Natural killer cell (primary cell): ENCODE results near the gene FOXA3. TPM values are rescaled to one million over a fixed set of nuclear protein-coding genes. Genes with fewer than 3 reads are reported as not detected.
A peak's percentile ranks its signal among the peaks of the same experiment; 100 is the strongest.

Experiments used
- ATAC-seq, 3 donors: fragments of 150-1000 bp in 2 of 3; fragments of 200-7000 bp in 1 of 3; cut with Tn5 transposase; 1 replicate in 1 of 3; 2 replicates in 2 of 3; pipeline ENCODE4 v1.10.0; 2021; ENCODE audit warnings: mild to moderate bottlenecking in 2 of 3, moderate library complexity in 2 of 3
- DNase-seq, 2 donors: peaks; one replicate each; pipeline versions ENCODE4 v3.0.0 to v3.0.0-alpha.2; 2013 to 2021; ENCODE audit warnings: mixed read lengths in 1 of 2
- H3K27ac ChIP-seq: one replicate; pipeline ENCODE4 v1.5.1; 2013; ENCODE audit warnings: mild to moderate bottlenecking, low read length
- H3K27me3 ChIP-seq: one replicate; pipeline ENCODE4 v1.6.1; 2013; ENCODE audit warnings: low read length; ENCODE audit not compliant: control insufficient read depth, insufficient read depth
- H3K36me3 ChIP-seq: one replicate; pipeline ENCODE4 v1.6.1; 2013; ENCODE audit warnings: low read length; ENCODE audit not compliant: control insufficient read depth, insufficient read depth
- H3K4me1 ChIP-seq: one replicate; pipeline ENCODE4 v1.6.1; 2013; ENCODE audit warnings: low read length; ENCODE audit not compliant: control insufficient read depth, insufficient read depth
- H3K4me3 ChIP-seq: one replicate; pipeline ENCODE4 v1.5.1; 2013; ENCODE audit warnings: low read length
- H3K9me3 ChIP-seq: one replicate; pipeline ENCODE4 v1.6.1; 2013; ENCODE audit warnings: low read length; ENCODE audit not compliant: control insufficient read depth, insufficient read depth
- H3K27ac Mint-ChIP-seq, 2 donors: one replicate each; pipeline ENCODE4 v1.8.0; 2022; ENCODE audit warnings: mild to moderate bottlenecking in 2 of 2, mixed read lengths in 2 of 2, moderate library complexity in 1 of 2
- H3K27me3 Mint-ChIP-seq, 2 donors: one replicate each; pipeline ENCODE4 v1.8.0; 2022; ENCODE audit warnings: low read depth in 2 of 2, mixed read lengths in 2 of 2
- H3K36me3 Mint-ChIP-seq: one replicate; pipeline ENCODE4 v1.8.0; 2022; ENCODE audit warnings: mixed read lengths
- H3K4me1 Mint-ChIP-seq, 2 donors: one replicate each; pipeline ENCODE4 v1.8.0; 2022; ENCODE audit warnings: mixed read lengths in 2 of 2
- H3K4me3 Mint-ChIP-seq: one replicate; pipeline ENCODE4 v1.8.0; 2022; ENCODE audit warnings: mild to moderate bottlenecking, moderate library complexity, mixed read lengths
- H3K9me3 Mint-ChIP-seq, 2 donors: one replicate each; pipeline ENCODE4 v1.8.0; 2022; ENCODE audit warnings: mixed read lengths in 2 of 2
- WGBS: methylation state at CpG from one replicate; pipeline ENCODE4 v1.1.7; 2013; ENCODE audit warnings: missing lambda C conversion rate; ENCODE audit not compliant: insufficient coverage; 5-methylcytosine and 5-hydroxymethylcytosine counted together
- intact Hi-C: fragments of 100-400 bp; cut with micrococcal nuclease; formaldehyde crosslinking; loops from one replicate; pipeline ENCODE4 v1.14.2; 2022
- total RNA-seq, 4 donors: library from RNA; stranded (reverse); fragments of 120-200 nt in 1 of 4; gene quantifications; one replicate each; pipeline versions ENCODE4 v1.2.3 to v1.2.4, GENCODE V29; 2013 to 2022
- TF ChIP-seq, protein P1 (sequence below): fragments of 200-600 bp; IDR thresholded peaks from one replicate; pipeline ENCODE4 v1.8.0; 2022; ENCODE audit warnings: antibody characterized with exemption

Gene FOXA3
- total RNA-seq, 3 donors from 2014 or later (not counting 1 experiment from before 2014, with no cell fraction given): not detected

GRCh38 chr19:45883586-45883880 lies 19.4 kb downstream of the FOXA3 start:
- Mint-ChIP-seq H3K27ac (peak overlapping the region; percentile 79 to 83), H3K4me1 (peaks cover 17 to 35% of the 10 kb centered on the region in 2 donors), H3K4me3 (peak overlapping the region; percentile 92), H3K27me3 (peaks cover 0 to 10% of the 10 kb centered on the region in 2 donors), H3K9me3 (no peaks in the 10 kb centered on the region), H3K36me3 (no peaks in the 10 kb centered on the region)
- H3K4me3 ChIP-seq: no peak overlapping the region
- no peak for ATAC-seq
- peaks cover 37% of the 10 kb centered on the region for H3K4me1 ChIP-seq
- H3K27me3 ChIP-seq: no peaks in the 10 kb centered on the region
- intact Hi-C loops: loop anchor here (1.0 to 2.0 kb wide), 2 partner anchors 66 to 113 kb away; no protein-coding TSS in a partner anchor
- TF ChIP-seq, protein P1, sequence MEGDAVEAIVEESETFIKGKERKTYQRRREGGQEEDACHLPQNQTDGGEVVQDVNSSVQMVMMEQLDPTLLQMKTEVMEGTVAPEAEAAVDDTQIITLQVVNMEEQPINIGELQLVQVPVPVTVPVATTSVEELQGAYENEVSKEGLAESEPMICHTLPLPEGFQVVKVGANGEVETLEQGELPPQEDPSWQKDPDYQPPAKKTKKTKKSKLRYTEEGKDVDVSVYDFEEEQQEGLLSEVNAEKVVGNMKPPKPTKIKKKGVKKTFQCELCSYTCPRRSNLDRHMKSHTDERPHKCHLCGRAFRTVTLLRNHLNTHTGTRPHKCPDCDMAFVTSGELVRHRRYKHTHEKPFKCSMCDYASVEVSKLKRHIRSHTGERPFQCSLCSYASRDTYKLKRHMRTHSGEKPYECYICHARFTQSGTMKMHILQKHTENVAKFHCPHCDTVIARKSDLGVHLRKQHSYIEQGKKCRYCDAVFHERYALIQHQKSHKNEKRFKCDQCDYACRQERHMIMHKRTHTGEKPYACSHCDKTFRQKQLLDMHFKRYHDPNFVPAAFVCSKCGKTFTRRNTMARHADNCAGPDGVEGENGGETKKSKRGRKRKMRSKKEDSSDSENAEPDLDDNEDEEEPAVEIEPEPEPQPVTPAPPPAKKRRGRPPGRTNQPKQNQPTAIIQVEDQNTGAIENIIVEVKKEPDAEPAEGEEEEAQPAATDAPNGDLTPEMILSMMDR: peak; percentile 52
- no CpG with 5 or more reads among the region's 5 CpGs for WGBS
- no peak overlapping the region for H3K27ac ChIP-seq
- no peak for DNase-seq
- no peaks in the 10 kb centered on the region for H3K36me3 ChIP-seq
- no peaks in the 10 kb centered on the region for H3K9me3 ChIP-seq

- no peaks in the 10 kb centered on the region for H3K36me3 Mint-ChIP-seq
- peak overlapping the region; percentile 92 for H3K4me3 Mint-ChIP-seq
- intact Hi-C loops: loop anchor here (1.0 to 2.0 kb wide), 2 partner anchors 67 to 113 kb away; no protein-coding TSS in a partner anchor
- no peak for ATAC-seq
- 96% methylated on average over 57 of the region's 57 CpGs for WGBS
- peaks cover 17 to 32% of the 10 kb centered on the region in 2 donors for H3K4me1 Mint-ChIP-seq
- no peak overlapping the region for H3K4me3 ChIP-seq
- H3K27me3 Mint-ChIP-seq: peaks cover 0 to 6% of the 10 kb centered on the region in 2 donors
- H3K4me1 ChIP-seq: peaks cover 37% of the 10 kb centered on the region
- TF ChIP-seq, protein P1: no peak
- H3K27me3 ChIP-seq: no peaks in the 10 kb centered on the region
- DNase-seq: no peak
- H3K9me3 Mint-ChIP-seq: no peaks in the 10 kb centered on the region
- H3K9me3 ChIP-seq: no peaks in the 10 kb centered on the region
- peak overlapping the region in 1 of 2 donors; percentile 83 for H3K27ac Mint-ChIP-seq
- no peaks in the 10 kb centered on the region for H3K36me3 ChIP-seq
- no peak overlapping the region for H3K27ac ChIP-seq
Observed at GRCh38 chr19:45883881-45884681, 20.0 kb downstream of the FOXA3 start.

DNA sequence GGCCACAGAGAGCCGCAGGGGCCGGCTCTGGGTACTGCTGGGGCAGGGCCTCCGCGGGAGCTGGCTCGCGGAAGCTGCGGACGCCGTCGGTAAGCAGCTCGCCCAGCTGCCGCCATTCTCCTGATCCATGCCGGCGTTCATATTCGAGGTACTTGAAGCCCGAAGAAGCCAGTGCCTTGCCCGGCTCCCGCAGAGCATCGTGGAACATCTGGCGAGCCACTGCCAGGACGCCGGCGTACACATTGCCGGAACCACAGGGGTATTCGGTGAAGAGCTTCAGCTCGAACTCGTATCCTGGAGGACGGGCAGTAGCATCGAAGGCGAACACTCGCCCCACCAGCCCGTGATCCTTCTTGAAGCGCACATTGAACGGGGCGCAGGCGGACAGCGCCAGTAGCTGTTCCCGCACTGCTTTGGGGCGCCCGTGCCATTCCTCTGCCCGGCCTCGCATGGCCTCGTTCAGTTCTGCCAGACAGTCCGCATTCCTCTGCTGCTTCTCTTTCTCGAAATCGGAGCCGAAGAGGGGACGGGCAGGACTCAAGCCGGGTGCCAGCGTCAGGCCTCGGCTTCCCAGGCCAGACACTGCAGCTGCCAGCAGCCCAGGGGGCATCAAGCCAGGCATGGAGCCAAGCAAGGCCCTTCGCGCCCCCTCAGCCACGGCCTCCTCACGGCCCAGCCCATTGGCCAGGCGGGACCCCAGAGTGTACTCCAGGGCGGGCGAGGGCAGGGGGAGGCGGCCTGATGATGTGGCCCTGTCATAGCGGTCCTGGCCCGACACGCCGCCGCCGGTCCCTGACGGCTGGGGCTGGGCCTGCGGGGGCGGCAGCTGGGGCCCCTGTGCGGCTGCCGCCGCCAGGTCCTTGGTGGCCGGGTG lies 20.8 kb downstream of the FOXA3 start:
- TF ChIP-seq, protein P1: no peak
- H3K4me1 ChIP-seq: peaks cover 37% of the 10 kb centered on the region
- WGBS: 74% methylated on average over 72 of the region's 72 CpGs
- Mint-ChIP-seq H3K4me3 (peak overlapping the region; percentile 37), H3K27ac (no peak overlapping the region), H3K27me3 (peaks cover 0 to 6% of the 10 kb centered on the region in 2 donors), H3K9me3 (no peaks in the 10 kb centered on the region), H3K36me3 (no peaks in the 10 kb centered on the region), H3K4me1 (peaks cover 17 to 32% of the 10 kb centered on the region in 2 donors)
- H3K4me3 ChIP-seq: peak overlapping the region; percentile 39
- ATAC-seq (no peak), DNase-seq (peak in 1 of 2 donors; percentile 26)
- no peaks in the 10 kb centered on the region for H3K9me3 ChIP-seq
- H3K27ac ChIP-seq: no peak overlapping the region
- no peaks in the 10 kb centered on the region for H3K36me3 ChIP-seq
- intact Hi-C loops: no loop called here
- H3K27me3 ChIP-seq: no peaks in the 10 kb centered on the region
